KOPT-K1 (cell line): Measurements from ENCODE around the gene FBN3.
"Not testable (repeated sequence)": the region's sequence is repeated elsewhere in the genome, so short reads cannot be mapped to it uniquely, and the experiment has no call there.

Experiments
- H3K27ac ChIP-seq: fragments of 200-600 bp; sonication (generic); 2 replicates; pipeline ENCODE4 v1.5.1; 2016; ENCODE audit warnings: antibody characterized with exemption, mild to moderate bottlenecking, low read depth, low read length; ENCODE audit not compliant: poor library complexity, severe bottlenecking
- H3K36me3 ChIP-seq: fragments of 200-600 bp; sonication (generic); 2 replicates; pipeline ENCODE4 v1.5.1; 2017; ENCODE audit warnings: antibody characterized with exemption, mild to moderate bottlenecking, low read length, moderate library complexity; ENCODE audit not compliant: insufficient read depth
- H3K9me3 ChIP-seq: fragments of 200-600 bp; sonication (generic); 2 replicates; pipeline ENCODE4 v1.5.1; 2017; ENCODE audit warnings: antibody characterized with exemption, low read length, mild to moderate bottlenecking; ENCODE audit not compliant: insufficient read depth, poor library complexity, severe bottlenecking

Gene FBN3

DNA sequence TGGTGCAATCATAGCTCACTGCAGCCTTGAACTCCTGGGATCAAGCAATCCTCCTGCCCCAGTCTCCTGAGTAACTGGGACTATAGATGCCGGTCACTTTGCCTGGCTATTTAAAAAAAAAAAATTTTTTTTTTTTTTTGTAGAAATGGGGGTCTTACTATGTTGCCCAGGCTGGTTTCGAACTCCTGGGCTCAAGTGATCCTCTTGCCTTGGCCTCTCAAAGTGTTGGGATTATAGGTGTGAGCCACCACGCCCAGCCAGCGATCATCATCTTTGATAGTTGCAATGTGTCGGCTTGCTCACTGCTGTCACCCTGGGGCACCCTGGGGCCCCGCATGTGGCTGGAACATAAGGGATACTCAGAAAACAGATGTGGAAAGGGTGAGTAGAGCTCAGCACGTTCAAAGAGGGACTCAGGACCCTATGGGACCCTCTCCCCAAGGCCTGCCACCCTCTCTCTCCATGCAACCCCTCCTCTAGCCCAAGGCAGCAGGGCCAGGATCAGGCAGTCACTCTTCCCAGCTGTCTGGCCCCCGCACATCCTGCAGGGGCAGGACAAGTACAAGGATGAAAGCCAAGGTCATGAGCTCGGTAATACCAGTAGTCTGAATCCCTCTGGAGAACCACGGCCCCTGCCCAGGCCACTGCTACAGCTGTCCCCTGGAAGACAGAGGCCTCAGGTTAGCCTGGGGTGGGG, 103.4 kb downstream of the FBN3 start:
- Histone ChIP-seq H3K27ac (no peak overlapping the region), H3K36me3 (no peaks in the 10 kb centered on the region), H3K9me3 (no peaks in the 10 kb centered on the region)

DNA sequence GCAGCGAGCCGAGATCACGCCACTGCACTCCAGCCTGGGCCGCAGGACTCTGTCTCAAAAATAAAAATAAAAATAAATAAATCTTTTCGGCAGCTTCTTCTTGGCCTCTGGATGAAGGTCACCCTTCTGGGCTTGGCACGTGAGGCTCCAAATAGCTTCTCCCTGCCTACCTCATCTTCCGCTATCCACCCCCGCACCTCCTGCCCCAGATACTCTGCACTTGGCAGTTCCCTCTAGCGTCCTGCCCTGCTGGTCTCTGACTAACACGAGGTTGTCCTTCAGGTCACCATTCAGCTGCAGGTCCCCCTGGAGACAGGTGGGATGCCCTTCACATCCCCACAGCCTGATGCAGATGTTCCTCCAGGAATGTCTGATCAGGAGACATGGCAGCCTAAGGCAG, 105.4 kb downstream of the FBN3 start:
- no peaks in the 10 kb centered on the region for H3K9me3 ChIP-seq
- H3K27ac ChIP-seq = no peak overlapping the region
- no peaks in the 10 kb centered on the region for H3K36me3 ChIP-seq

DNA sequence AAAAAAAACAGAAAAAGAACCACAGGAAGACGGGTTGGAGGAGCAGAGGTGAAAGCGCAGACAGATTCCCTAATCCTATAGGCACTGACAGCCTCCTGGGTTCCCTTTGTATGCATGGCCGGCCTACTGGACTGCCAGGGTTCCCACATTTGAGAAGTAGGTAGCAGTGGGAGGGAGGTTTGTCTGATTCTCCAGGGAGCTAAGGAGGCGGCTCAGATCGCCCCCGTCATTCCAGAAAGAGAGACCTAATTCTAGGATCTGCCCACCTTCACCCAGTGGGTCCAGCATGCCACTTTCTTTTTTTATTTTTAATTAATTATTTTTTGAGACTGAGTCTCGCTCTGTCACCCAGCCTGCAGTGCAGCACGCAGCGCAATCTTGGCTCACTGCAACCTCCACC, 106.5 kb downstream of the FBN3 start:
- Histone ChIP-seq H3K36me3 (no peaks in the 10 kb centered on the region), H3K9me3 (no peaks in the 10 kb centered on the region)

DNA sequence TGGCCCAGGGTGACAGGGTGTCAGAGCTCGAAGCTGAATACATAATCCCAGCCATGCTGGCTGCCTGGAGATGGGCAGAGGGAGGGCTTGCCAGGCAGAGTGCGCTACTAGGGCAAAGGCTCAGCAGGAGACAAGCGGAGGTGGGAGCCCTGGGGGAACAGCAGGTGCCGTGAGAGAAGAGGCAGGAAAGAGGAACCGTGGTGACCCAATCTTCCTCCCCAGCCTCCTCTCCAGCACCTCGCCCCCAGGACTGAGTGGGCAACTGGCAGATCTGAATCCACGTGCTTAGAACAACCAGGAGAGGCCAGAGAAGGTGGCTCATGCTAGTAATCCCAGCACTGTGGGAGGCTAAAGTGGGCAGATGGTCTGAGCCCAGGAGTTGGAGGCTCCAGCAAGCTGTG, 107.9 kb downstream of the FBN3 start:
- no peaks in the 10 kb centered on the region for H3K9me3 ChIP-seq
- H3K36me3 ChIP-seq = no peaks in the 10 kb centered on the region
- no peak overlapping the region for H3K27ac ChIP-seq

More for the DNA sequence above, 106.5 kb downstream of the FBN3 start:
- no peak overlapping the region for H3K27ac ChIP-seq

DNA sequence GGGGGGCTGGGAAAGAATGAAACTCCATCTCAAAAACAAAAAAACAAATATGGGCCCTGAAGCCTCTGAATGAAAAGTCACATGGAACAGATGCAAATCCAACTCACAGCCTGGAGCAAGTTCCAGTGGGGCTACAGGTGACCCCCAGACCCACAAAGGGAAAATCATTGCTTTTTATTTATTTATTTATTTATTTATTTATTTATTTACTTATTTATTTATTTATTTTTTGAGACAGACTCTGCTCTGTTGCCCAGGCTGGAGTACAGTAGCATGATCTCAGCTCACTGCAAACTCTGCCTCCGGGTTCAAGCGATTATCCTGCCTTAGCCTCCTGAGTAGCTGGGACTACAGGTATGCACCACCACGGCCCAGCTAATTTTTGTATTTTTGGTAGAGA, 110.2 kb downstream of the FBN3 start:
- Histone ChIP-seq H3K9me3 (no peaks in the 10 kb centered on the region), H3K36me3 (no peaks in the 10 kb centered on the region), H3K27ac (no peak overlapping the region)

DNA sequence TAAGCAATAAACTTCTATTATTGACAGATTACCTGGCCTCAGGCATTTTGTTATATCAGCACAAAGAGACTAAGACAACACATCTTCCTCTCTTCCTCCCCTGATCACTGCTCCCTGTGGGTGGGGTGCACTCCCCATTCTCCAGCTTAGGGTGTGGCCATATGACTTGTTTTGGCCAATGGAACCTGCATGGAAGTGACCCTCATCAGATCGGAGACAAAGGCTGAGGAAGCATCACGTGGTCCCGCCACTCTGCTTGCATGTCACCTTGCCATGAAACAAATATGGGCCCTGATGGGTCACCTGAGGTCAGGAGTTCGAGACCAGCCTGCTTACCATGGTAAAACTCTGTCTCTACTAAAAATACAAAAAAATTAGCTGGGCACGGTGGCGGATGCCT, 110.6 kb downstream of the FBN3 start:
- Histone ChIP-seq H3K9me3 (no peaks in the 10 kb centered on the region), H3K27ac (no peak overlapping the region), H3K36me3 (no peaks in the 10 kb centered on the region)

DNA sequence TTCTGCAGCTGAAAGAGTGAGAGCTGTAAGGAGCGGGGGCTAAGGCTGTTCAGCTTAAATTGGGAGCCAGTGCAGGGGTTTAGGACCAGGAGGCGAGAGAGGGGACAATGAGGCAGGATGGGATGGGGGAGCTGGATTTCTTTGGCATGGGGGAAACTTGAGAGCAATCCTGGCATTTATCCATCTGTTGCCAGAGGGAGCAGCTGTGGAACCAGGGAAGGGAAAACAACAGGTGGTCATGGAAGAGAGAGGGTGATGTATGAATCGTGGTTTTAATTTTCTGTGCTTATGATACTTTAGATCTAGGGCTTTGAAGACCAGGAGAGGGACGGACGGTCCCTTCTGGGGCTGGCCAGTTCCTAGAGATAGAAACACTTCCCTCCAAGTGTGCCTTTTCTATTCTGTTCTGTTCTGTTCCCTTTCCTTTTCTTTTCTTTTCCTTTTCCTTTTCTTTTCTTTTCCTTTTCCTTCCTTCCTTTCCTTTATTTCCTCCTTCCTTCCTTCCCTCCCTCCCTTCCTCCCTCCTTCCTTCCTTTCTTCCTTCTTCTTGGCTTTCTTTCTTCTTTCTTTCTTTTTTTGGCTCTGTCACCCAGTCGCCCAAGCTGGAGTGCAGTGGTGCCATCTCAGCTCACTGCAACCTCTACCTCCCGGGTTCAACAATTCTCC, 112.8 kb downstream of the FBN3 start:
- Histone ChIP-seq H3K27ac (no peak overlapping the region), H3K36me3 (no peaks in the 10 kb centered on the region), H3K9me3 (no peaks in the 10 kb centered on the region)

DNA sequence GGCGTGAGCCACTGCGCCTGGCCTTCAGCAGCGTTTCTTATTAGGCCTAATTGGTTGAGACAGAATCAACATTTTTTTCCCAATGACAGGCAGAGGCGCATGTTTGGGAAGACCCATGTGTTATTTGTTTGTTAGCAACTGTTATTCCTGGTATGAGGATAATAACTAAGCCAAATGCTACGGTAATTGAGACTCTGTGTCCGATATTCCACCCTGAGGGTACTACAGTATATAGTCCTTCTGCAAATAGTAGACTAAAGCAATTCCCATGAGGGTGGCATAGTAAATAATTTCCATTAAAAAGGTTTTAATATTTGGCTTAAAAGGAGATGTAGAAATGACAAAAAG, 115.2 kb downstream of the FBN3 start:
- no peaks in the 10 kb centered on the region for H3K36me3 ChIP-seq
- no peaks in the 10 kb centered on the region for H3K9me3 ChIP-seq
- H3K27ac ChIP-seq = no peak overlapping the region

DNA sequence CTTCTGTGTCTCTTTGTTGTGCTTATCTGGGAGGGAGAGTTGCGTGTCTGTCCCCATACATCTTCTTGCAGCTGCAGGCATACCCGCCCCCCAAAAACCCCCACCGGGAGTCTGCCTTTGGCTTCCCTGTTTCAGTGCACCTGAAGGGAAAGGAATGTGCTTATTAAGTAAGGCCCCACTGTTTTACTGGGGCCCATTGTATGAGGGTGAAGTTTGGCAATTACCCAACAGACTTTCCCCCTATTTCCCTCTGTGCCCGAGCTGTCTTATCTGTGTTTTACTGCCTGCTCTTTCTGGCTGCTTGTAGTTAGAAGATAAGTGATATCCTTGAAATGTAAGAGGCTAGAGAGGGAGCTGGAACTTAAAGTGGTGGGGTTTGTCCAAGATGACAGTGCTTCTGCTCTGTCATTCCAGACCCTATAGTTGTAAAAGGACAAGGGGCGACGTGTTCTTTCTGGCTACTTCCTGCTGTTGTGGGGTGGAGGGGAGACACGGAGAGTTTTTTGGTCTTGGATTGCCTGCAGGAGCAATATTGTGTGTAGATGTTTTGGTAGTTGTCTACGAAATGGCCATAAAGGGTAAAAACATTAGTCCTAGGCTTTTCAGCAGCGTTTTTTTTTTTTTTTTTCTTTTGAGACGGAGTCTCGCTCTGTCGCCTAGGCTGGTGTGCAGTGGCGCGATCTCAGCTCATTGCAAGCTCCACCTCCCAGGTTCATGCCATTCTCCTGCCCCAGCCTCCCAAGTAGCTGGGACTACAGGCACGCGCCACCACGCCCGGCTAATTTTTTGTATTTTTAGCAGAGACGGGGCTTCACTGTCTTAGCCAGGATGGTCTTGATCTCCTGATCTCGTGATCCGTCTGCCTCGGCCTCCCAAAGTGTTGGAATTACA, 115.9 kb downstream of the FBN3 start:
- H3K36me3 ChIP-seq, H3K27ac ChIP-seq, H3K9me3 ChIP-seq: not testable (repeated sequence)

DNA sequence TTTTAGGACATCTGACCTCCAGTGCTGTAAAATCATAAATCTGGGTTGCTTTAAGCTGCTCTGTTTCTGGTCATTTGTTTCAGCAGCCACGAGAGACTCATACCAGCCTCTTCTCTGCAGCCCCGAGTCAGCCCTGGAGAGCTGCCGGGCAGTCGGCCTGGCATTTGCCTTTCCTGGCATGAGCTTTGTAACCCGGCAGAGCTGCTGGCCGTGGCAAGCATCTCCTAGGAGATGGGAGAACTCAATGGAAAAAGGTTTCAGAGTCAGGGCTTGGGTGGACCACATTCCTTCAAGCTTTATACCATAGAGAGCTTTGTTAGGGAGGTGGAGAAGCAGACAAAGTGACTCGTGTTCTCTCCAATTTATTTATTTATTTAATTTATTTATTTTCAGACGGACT, 118.4 kb downstream of the FBN3 start:
- H3K36me3 ChIP-seq = no peaks in the 10 kb centered on the region
- H3K9me3 ChIP-seq = no peaks in the 10 kb centered on the region
- no peak overlapping the region for H3K27ac ChIP-seq

DNA sequence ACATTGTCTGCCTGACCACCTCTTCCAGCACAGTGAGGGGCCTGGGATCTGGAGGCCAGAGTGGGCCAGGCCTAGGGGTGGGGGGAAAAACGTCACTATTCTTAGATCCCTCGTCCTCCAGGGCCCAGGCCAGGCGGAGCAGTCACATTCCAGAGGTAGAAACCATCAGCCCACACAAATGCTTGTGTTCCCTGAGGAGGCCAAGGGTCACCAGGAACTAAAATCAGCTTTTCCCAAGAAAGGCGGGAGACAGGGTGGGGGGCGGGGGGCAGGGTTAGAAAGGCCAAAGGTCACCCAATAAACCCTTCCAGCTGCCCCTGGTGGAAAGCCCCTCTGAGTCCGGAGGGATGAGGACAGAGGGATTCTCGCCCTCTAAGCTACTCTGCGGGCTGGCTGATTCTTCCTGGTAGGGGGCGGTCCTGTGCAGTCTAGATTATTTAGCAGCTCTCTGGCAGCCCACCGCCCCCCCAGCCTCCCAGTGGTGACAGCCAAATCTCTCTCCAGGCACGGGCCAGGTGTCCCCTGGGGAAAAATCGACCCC, 120.4 kb downstream of the FBN3 start:
- no peaks in the 10 kb centered on the region for H3K9me3 ChIP-seq
- H3K27ac ChIP-seq = no peak overlapping the region
- no peaks in the 10 kb centered on the region for H3K36me3 ChIP-seq

DNA sequence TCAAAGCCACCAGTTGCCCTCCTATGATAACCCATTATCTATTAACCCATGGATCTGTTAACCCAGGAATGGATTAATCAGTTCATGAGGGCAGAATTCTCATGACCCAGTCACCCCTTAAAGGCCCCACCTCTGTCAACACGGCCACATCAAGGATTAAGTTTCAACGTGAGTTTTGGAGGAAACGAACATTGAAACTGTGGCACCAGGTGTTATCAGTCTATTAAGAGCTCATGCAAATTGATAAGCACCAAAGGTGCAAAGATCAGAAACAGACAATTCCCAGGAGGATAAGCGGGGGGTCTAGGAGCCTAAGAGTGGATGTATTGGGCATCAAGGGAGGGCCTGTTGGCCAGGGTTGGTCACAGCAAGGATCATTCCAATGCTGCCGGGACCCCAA, 124.1 kb downstream of the FBN3 start:
- no peaks in the 10 kb centered on the region for H3K9me3 ChIP-seq
- H3K27ac ChIP-seq = no peak overlapping the region
- H3K36me3 ChIP-seq = no peaks in the 10 kb centered on the region

DNA sequence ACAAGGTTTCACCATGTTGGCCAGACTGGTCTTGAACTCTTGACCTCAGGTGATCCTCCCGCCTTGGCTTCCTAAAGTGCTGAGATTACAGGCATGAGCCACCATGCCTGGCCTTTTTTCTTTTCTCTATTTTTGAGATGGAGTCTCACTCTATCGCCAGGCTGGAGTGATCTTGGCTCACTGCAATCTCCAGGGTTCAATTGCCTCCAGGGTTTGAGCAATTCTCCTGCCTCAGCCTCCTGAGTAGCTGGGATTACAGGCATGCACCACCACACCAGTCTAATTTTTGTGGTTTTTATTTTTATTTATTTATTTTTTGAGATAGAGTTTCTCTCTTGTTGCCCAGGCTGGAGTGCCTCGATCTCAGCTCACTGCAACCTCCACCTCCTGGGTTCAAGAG, 125.1 kb downstream of the FBN3 start:
- not testable (repeated sequence) for H3K27ac ChIP-seq, H3K36me3 ChIP-seq

DNA sequence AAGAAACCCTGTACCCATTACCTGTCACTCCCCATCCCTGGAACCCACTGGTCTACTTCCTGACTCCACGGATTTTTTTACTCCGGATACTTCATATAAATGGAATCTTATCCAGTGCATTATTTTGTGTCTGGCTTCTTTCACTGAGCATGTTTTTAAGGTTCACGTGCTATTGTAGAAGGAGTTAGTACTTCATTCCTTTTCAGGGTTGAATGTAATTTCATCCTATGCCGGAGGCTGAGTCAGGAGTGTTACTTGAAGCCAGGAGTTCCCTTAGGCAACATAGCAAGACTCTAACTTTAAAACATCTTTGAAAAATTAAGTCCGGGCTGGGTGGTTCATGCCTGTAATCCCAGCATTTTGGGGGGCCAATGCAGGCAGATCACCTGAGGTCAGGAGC, 126.0 kb downstream of the FBN3 start:
- no peaks in the 10 kb centered on the region for H3K36me3 ChIP-seq

More for the DNA sequence above, 125.1 kb downstream of the FBN3 start:
- H3K9me3 ChIP-seq = not testable (repeated sequence)

DNA sequence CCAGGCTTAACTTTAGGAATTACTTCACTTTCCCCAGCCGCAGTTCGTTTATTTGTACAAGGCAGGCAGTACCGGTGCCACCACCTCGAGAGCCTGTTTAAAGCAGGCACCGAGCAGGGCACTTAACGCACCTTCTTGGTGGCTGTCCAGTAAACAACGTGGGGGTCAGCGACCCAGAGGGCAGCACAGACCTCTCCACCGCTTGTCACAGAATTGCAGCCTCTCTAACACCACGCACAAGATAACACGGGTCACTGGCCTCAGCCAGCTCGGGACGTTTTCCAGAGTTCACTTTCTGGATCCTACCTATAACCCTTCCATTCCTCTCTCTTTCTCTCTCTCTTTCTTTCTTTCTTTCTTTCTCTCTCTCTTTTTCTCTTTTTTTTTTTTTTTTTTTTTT, 127.1 kb downstream of the FBN3 start:
- Histone ChIP-seq H3K9me3 (no peaks in the 10 kb centered on the region), H3K36me3 (no peaks in the 10 kb centered on the region), H3K27ac (no peak overlapping the region)

More for the DNA sequence above, 126.0 kb downstream of the FBN3 start:
- H3K9me3 ChIP-seq = no peaks in the 10 kb centered on the region
- H3K27ac ChIP-seq = no peak overlapping the region
